Measurements from ENCODE around the gene IQSEC1.

The IQSEC1 gene

DNA sequence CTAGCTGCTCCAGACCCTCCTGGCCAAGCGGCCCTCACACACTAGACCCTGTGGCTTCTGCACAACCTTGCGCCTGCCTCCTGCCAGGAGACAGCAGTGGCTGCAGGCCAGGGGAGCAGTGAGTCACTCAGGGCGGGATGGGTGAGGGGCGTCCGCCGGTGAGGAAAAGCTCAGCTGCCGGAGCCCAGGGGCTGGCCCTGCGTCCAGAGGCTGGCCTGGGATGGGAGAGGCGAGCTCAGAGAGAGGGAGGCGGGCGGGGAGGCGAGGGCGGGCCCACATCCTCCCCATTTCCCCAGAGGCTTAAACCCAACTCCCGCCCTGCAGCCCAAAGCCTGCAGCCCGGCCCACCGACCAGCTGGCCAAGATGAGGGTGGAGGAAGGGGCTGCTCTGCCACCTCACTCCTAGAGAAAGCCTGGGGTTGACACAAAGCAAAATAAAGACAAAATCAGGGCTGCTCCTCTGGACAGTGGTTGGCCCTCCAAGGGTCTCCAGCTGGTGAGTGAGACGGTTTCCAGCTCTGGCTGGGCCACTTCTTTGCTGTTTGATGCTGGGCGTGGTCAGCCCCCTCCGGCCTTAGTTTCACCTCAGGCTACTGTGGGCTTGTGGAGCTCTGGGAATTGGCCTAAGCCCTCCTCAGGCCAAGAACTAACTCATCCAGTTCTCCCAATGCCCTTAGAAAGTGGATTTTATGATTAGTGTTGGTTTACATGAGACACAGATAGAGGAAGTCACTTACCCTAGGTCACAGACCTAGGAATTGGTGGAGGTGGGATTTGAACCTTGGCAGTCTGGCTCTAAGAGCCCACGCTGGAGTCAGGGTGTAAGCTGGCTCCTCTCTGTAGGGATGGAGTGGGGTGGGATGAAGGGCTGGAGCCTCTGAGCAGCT, 50.6 kb downstream of the IQSEC1 start:
- peak; percentile 79 for DNase-seq (ENCODE audit: low read depth)
- peak overlapping the region; percentile 25 for H3K4me3 ChIP-seq (ENCODE audit: low read depth, low read length)

DNA sequence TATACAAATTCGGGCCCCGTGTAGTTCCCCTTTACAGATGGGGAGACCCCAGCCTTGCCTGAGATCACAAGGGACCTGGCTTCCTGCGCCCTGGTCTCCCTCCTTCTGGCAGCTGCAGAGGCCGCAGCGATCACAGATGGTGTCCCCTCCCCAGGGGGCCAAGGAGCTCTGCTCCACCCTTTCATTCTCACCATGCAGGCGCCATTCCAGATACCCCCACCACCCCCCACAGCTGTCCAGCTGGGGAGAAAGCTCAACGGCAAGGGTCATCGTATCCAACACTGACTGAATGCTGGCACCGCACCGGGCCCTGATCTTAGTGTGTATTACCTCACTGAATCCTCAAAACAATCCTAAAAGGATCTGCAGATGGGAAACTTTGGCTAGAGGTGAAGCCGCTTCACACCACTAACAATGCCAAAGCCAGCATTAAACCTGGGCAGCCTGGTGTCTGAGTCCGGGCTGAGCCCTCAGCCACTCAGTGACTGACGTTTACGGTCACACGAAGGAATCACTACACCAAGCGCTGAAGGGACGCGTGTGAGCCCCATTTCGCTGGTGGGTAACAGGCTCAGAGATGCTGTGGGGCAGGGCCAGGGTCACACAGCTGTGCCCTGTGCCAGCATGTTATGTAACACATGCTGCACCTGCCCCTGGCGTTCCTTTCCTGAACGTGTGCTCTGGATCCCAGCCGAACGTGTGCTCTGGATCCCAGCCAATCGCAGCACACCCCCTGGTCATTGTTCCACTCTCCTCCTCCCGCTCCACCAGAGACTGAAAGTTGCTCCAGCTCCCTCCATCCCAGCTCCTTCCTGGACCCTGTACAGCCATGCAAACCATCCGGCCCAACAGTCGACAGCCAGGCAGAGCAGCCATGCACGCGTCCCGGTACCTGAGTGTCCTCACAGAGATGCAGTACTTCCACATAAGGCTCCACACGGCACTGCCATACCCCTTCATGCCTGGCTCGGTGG, 51.8 kb downstream of the IQSEC1 start:
- no peak for DNase-seq (ENCODE audit: low read depth)
- H3K4me3 ChIP-seq (ENCODE audit: low read depth, low read length), result peak overlapping the region; percentile 25

- H3K4me3 ChIP-seq (ENCODE audit: low read depth, low read length), result no peak overlapping the region
- no peak for DNase-seq (ENCODE audit: low read depth)
Observed at GRCh38 chr3:13020159-13020750, 53.0 kb downstream of the IQSEC1 start.

DNA sequence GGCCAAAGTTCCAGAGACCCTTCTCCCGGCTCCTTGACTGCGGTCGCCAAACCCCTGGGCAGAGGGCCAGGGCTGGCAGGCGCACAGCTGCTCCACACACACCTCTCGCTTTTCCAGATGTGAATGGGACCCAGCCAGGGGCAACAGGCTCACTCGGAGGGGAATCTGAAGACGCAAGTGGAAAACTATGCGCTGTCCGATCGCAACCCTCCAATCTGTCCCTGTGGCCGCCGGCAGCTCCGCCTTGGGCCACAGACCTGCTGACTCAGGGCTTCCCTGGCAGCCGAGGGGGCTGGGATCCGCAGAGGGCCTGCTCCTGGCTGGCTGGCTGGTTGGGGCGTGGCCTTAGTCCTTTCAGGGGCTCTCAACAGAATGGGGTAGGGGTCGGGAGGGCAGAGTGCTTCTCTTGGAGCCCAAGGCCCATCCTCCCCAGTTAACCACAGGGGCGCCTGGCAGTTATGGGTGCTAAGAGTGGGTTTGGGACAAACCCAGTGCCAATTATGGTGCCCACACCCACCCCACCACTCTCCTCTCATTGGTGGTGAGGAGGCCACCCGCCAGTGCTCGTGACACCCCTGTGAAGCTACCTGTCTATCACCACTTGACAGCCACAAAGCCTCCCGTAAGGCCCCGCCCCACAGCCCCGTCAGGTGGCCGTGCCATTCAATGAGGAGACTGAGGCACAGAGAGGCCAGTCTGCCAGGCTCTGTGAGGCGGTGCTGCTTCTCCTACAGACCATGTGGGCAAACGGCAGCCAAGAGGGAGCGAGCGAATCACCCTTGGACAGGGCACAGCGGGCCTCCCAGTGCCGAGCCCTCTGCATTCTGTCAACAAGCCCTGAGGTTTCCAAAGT, 53.8 kb downstream of the IQSEC1 start:
- peak overlapping the region; percentile 0 for H3K4me3 ChIP-seq (ENCODE audit: low read depth, low read length)
- peak; percentile 50 for DNase-seq (ENCODE audit: low read depth)

DNA sequence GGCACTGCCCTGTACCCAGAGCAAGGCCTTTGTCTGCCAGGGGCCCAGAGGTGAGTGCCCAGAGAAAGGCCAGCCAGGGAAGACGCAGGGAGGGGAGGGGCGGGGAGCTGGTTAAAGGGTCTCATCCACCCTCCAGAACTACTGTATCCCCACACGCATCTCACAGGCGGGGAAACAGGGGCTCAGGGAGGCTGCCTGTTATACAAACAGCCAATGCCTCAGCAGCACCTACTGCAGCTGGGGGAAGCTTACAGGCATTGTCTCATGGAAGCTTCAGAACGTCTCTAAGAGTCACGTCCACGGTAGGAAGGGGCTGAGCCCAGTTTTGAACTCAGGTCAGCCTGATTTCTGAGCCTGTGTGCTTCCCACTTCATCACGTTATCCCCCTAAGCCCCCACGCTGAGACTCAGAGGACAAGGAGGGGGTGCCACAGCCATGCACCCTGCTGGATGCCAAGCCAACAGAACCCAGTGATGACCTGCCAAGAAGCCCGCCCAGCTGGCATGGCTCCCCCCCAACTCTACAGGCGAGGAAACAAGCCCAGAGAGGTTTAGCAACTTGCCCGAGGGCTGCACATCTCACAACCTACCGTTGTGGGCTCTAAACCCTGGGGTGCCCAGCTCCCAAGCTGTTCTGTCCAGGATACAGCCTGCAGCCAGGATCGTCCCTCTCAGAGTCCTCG, 54.5 kb downstream of the IQSEC1 start:
- DNase-seq (ENCODE audit: low read depth), result no peak
- peak overlapping the region; percentile 0 for H3K4me3 ChIP-seq (ENCODE audit: low read depth, low read length)

DNA sequence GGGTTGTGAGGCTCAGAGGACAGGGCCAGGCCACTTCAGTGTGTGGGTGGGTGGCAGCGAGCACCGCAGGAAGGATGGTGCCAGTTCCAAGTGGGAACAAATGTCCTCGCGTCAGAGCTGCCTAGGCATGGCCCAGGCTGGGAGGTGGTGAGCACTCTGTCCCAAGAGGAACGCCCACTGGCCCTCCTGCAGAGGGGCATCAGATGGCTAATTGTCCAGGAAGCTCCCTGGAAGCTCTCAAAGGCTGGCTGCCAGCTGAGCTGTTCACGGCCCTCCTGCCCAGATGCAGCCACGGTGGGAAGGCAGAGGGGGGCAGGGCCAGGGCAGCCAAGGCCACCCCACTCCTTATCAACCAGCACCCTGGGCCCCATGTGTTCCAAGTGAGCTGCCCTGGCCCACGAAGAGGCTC, 55.2 kb downstream of the IQSEC1 start:
- no peak overlapping the region for H3K4me3 ChIP-seq (ENCODE audit: low read depth, low read length)
- DNase-seq (ENCODE audit: low read depth), result no peak

DNA sequence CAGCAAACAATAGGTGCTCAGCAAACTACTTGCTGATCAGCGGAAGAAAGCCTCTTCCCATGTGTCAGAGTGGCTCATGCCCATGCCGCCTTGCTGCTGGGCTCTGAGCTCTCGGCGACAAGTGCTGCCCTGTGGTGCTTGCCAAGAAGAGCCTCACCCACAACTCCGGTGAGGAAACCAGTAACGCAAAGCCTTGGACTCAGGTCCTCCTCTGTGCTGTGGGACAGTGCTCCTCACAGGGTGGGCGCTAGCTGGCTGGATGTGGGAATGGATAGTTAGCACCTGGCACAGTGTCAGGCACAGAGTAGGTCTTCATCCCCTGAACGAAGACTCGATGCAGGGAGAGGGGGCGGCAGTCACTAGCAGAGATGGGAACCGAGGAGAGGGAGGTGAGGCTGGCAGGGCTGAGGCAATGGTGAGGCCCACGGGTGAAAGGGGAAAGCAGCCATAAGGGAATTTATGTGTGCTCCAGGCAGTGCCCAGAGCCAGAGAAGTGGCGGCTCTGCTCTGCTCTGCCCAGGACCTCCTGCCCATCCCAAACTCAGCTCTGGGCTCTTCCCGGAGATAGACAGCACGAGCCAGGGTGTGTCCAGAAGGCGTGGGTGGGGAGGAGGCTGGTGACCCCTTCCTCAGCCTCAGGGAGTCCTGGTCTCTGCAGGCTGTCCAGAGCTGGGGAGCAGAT, 55.7 kb downstream of the IQSEC1 start:
- no peak overlapping the region for H3K4me3 ChIP-seq (ENCODE audit: low read depth, low read length)
- DNase-seq (ENCODE audit: low read depth), result no peak

- no peak for DNase-seq (ENCODE audit: low read depth)
Observed at GRCh38 chr3:13016721-13017255, 56.4 kb downstream of the IQSEC1 start.

DNA sequence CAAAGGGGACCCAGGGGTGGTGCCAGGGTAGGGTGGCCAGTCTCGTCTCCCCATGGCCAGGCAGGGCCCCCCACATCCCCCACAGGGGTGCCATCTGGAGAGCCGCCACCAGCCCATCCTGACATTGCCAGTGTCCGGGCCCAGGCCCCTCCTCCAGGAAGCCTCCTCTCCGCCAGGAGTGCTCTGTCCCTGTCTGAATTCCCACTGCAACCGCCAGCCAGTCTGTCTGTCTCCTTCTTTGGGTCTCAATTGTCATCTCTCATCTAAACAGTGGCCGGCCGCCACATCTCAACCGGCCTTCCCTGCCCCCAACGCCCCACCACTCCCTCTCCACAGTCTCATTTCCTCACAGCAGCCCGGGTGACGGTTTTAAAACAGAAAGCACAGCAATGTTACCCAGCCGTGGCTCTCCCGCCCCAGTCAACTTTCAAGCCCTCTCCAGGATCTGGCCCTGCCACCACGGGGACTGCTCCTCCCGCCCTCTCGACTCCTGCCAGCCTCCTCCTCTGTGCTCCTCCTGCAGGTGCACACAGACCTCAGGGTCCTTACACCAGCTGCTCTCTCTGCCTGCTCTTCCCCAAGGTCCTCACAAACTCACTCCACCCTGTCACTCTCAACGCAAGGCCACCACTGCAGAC, 57.0 kb downstream of the IQSEC1 start:
- H3K4me3 ChIP-seq (ENCODE audit: low read depth, low read length), result no peak overlapping the region
- DNase-seq (ENCODE audit: low read depth), result no peak

More at GRCh38 chr3:13016721-13017255, 56.4 kb downstream of the IQSEC1 start:
- H3K4me3 ChIP-seq (ENCODE audit: low read depth, low read length), result no peak overlapping the region

DNA sequence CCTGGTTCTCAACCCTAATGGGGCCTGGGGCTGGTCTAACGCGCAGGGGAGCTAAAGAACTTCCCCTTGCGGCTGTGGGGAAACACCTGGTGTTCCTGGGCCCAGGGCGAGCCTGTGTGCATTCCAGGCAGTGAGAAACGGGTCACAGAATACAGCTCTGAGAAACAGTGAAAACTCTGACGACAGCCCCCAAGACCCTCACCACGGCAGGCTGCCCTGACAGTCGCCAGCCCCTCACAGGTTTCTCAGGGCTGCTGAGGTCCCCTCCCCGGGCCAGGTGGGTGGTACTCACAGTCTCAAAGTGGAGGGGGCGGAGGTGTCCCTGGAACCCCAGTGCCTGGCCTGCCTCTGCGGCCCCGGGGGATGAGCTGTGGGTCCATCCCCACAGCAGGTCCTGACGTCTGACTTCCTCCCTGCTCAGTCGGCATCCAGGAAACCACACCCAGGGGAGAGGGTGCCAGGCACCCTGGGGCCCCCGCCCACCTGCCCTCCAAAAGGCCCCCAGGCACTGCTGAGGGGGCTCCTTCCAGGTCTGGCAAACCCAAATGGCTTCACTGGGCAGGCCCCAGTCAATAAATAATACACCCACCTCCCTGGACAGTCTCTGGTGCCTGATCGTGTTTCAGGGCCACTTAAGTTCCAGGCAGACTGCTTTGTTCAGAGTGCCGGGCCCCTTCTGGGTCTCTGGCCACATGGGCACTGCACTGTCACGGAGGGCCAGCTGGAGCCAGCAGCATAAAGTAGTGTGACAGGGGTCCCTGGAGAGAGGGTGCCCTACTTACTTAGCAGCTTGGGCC, 57.7 kb downstream of the IQSEC1 start:
- no peak overlapping the region for H3K4me3 ChIP-seq (ENCODE audit: low read depth, low read length)
- no peak for DNase-seq (ENCODE audit: low read depth)

- H3K4me3 ChIP-seq (ENCODE audit: low read depth, low read length), result no peak overlapping the region
- no peak for DNase-seq (ENCODE audit: low read depth)
Observed at GRCh38 chr3:13014755-13015285, 58.4 kb downstream of the IQSEC1 start.

DNA sequence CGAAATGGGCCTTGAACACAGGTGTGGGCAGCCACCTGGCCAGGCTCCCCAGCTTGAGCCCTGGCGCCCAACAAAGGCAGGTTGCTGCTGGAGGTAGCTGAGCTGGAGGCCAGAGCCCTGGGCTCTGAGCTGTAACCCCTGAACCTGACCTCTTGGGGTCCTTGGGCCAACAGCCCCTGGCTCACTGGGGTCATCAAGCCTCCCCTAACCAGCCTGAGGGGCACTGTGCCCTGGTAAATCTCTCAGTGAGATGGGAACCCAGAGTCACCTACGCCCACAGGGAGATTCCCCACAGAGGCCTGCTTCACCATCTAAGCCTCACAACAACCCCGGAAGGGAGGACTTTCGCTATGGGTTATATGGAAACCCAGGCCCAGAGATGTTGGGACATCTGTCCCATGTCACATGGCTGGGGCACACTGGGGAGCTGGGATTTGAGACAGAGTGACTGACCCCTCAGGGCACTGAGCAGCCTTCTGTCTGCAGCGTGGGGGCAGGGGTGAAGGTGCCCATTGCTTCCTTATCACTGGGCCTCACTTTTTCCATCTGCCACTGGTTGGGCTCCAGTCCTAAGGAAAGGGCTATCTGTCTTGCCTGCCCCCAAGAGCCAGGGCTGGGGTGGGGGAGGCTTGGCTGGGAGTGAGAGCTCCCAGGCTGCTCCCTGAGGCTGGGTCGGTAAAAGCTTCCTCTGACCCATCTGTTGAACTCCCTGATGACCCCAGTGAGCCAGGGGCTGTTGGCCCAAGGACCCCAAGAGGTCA, 59.1 kb downstream of the IQSEC1 start:
- DNase-seq (ENCODE audit: low read depth), result no peak
- no peak overlapping the region for H3K4me3 ChIP-seq (ENCODE audit: low read depth, low read length)

DNA sequence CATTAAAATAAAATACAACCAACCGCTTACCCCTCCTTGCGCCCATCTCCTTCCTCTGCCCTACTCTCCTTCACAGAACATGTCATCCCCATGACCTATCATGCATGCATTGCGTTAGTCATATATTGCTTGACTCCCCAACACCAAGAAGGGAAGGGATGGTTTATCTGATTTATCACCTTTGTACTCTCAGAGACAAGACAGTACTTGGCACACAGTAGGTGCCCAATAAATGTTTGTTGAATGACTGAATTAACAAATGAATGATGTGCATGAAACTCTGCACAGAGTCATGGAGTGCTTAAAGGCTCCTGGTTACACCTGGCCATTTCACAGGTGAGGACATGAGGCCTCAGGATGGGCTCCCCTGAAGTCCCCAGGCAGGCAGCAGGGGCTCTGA, 59.7 kb downstream of the IQSEC1 start:
- no peak overlapping the region for H3K4me3 ChIP-seq (ENCODE audit: low read depth, low read length)

GRCh38 chr3:13013151-13013561, 60.1 kb downstream of the IQSEC1 start:
- H3K4me3 ChIP-seq (ENCODE audit: low read depth, low read length), result no peak overlapping the region
- DNase-seq (ENCODE audit: low read depth), result no peak

More for the DNA sequence above, 59.7 kb downstream of the IQSEC1 start:
- DNase-seq (ENCODE audit: low read depth), result no peak

DNA sequence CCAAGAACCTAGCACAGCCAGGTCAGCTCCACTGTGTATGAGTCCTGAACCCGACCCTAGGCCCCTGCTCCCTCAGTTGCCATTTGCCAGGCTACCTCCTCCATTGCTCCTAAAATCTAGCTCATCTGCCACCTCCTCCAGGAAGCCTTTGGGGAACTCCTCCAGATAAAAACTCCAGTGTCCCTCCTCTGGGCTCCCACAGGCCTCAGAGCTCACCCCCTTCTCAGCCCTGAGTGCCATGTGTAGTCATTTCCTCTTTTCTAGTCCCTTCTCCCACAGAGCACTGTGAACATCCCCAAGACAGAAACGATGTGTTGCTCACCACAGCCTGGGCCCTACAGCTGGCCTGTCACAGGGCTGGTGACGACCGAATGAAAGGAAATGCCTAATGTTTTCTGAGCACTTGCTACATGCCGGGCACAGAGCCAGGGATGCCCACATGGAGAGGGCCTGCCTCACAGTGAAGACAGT, 61.0 kb downstream of the IQSEC1 start:
- no peak overlapping the region for H3K4me3 ChIP-seq (ENCODE audit: low read depth, low read length)
- no peak for DNase-seq (ENCODE audit: low read depth)
